ENCODE data around the gene MYL11.
A peak's percentile ranks its signal among the peaks of the same experiment; 100 is the strongest.

The MYL11 gene

GRCh38 chr16:30397056-30397455 lies 22.5 kb downstream of the MYL11 start:
- DNase-seq (ENCODE audit: low read depth) = no peak

- no peak for DNase-seq (ENCODE audit: low read depth)
Measured at GRCh38 chr16:30397776-30398660, 23.4 kb downstream of the MYL11 start.

GRCh38 chr16:30398661-30399434 lies 24.2 kb downstream of the MYL11 start:
- no peak for DNase-seq (ENCODE audit: low read depth)

- no peak for DNase-seq (ENCODE audit: low read depth)
Measured at GRCh38 chr16:30399435-30400186, 25.0 kb downstream of the MYL11 start.

- DNase-seq (ENCODE audit: low read depth) = no peak
Measured at GRCh38 chr16:30401768-30402425, 27.3 kb downstream of the MYL11 start.

GRCh38 chr16:30406795-30407101 lies 32.1 kb downstream of the MYL11 start:
- no peak for DNase-seq (ENCODE audit: low read depth)

- peak; percentile 84 for DNase-seq (ENCODE audit: low read depth)
Measured at GRCh38 chr16:30407102-30407803, 32.7 kb downstream of the MYL11 start, which contains the start of gene ZNF771. Gene ZNF771, plus strand, starts transcription at chr16:30407606. Its CDS starts 448 bp downstream, at chr16:30408054.

- DNase-seq (ENCODE audit: low read depth) = no peak
Measured at GRCh38 chr16:30407804-30408534, 33.4 kb downstream of the MYL11 start.

GRCh38 chr16:30409125-30410060 lies 34.8 kb downstream of the MYL11 start:
- peak; percentile 88 for DNase-seq (ENCODE audit: low read depth)

GRCh38 chr16:30413112-30413806 lies 38.7 kb downstream of the MYL11 start:
- DNase-seq (ENCODE audit: low read depth) = no peak

- no peak for DNase-seq (ENCODE audit: low read depth)
Measured at GRCh38 chr16:30414159-30414558, 39.6 kb downstream of the MYL11 start.

GRCh38 chr16:30416047-30416603 lies 41.5 kb downstream of the MYL11 start:
- DNase-seq (ENCODE audit: low read depth) = no peak

GRCh38 chr16:30416624-30417528 lies 42.3 kb downstream of the MYL11 start:
- DNase-seq (ENCODE audit: low read depth) = no peak

- DNase-seq (ENCODE audit: low read depth) = peak; percentile 65
Measured at GRCh38 chr16:30417529-30418349, 43.1 kb downstream of the MYL11 start.

GRCh38 chr16:30418350-30419181 lies 44.0 kb downstream of the MYL11 start:
- no peak for DNase-seq (ENCODE audit: low read depth)

- no peak for DNase-seq (ENCODE audit: low read depth)
Measured at GRCh38 chr16:30421010-30421409, 46.4 kb downstream of the MYL11 start.

Measured in stimulated activated CD8-positive, alpha-beta memory T cell treated with anti-CD3 and anti-CD28 coated beads, Interleukin-7, amount 100 ng/mL, for 24 hours (primary cell).